Omental fat pad (tissue), 4 donors: ENCODE data around the gene ING3. TPM values are rescaled to one million over a fixed set of nuclear protein-coding genes. Genes with fewer than 3 reads are reported as not detected.

Experiments used
- ATAC-seq: fragments of 150-250 bp; one replicate; pipeline ENCODE4 v1.9.1; 2016; ENCODE audit warnings: mild to moderate bottlenecking, moderate library complexity; ENCODE audit not compliant: low FRiP score
- DNase-seq: peaks from one replicate; pipeline ENCODE4 v3.0.0-alpha.2; 2019; ENCODE audit warnings: low spot score
- CTCF ChIP-seq, 3 donors: fragments of 450-650 bp; IDR thresholded peaks; one replicate each; pipeline ENCODE4 v1.5.1; 2016 to 2017; ENCODE audit warnings: antibody characterized with exemption in 3 of 3, mild to moderate bottlenecking in 3 of 3, moderate library complexity in 2 of 3
- total RNA-seq, 4 donors: library from RNA; depleted of rRNA; stranded (reverse); fragments of >200 nt; gene quantifications; one replicate each; pipeline ENCODE4 v1.1.0, GENCODE V29; 2016

ING3 gene
- total RNA-seq, 4 donors from 2014 or later, result 15.5 to 25.1 (median 17.1) TPM

- no peak for TF ChIP-seq CTCF (IDR thresholded peaks at IDR 0.05)
- ATAC-seq (no peak), DNase-seq (no peak)
Measured at GRCh38 chr7:120920591-120921274, 29.8 kb upstream of the ING3 start.

DNA sequence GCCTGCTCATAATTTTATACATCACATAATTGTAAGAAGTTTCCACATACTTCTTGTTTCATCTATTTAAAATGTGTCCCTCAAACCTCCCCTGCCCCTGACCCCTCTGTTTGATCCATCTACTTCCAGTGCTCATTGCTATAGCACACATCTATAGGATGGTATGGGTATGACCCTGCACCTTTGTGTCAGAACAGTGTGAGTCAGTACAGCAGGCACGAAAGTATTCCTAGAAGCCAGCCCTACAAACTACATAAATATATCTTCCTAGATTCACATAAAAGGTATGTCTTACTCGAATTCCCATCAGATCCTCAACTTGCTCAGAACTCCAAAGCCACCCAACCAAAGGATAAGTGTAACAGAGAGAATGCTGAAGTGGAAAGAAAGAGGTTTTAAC lies 25.7 kb upstream of the ING3 start:
- ATAC-seq (no peak), DNase-seq (no peak)
- TF ChIP-seq CTCF (IDR thresholded peaks at IDR 0.05), result no peak

DNA sequence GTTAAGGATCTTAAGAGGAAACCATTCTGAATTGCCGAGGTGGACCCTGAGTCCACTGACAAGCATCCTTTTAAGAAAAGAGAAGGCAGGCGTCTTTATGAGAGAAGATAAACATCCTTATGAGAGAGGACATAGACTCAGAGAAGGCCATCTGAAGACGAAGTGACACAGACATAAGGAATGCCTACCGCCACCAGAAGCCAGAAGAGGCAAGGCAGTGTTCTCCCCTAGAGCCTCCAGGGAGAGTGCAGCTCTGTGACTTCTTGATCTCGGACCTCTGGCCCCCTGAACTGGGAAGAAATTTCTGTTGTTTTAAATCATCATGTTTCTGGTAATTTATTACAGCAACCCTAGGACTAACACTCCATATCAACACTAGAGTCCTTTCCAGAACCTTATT lies 25.2 kb upstream of the ING3 start:
- DNase-seq (no peak), ATAC-seq (no peak)
- TF ChIP-seq CTCF (IDR thresholded peaks at IDR 0.05), result no peak

DNA sequence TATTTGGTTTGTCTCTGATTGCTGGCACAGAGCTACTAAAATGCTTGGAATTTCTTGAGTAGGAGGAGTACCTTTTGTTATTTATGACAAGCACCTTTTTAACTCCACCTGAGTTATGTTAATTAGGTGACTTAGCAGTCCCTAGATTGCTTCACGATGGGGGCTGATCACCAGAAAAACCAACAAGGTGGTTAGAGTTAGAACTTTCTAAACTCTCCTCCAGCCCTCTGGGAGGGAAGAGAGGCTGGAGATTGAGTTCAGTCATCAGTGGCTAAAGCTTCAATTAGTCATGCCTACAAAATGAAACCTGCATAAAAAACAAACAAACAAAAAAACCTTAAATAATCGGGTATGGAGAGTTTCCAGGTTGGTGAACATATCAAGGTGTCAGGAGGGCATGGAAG lies 23.6 kb upstream of the ING3 start:
- no peak for ATAC-seq
- TF ChIP-seq CTCF (IDR thresholded peaks at IDR 0.05), result no peak
- DNase-seq, result no peak

GRCh38 chr7:120927454-120928103 lies 23.0 kb upstream of the ING3 start:
- TF ChIP-seq CTCF (IDR thresholded peaks at IDR 0.05), result no peak
- DNase-seq, result no peak
- ATAC-seq, result no peak

DNA sequence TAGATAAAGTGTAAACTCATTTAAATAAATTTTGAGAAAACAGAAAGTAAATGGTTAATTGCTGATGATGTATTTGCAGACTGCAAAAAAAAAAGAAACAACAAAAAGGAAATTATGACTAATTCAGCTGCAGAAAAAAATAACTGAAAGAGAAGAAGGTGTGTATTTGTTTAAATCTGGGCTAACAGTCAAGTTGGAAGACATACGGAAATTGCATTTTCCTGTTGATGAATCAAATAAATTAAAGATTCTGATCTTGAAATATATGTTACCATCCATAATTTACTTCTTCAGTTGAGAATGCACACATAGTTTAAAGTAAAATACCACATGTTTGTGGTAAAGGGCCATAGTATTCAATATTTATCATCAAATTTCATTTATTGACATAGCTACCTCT lies 19.3 kb upstream of the ING3 start:
- TF ChIP-seq CTCF (IDR thresholded peaks at IDR 0.05), result no peak
- ATAC-seq (no peak), DNase-seq (no peak)

GRCh38 chr7:120933475-120933874 lies 17.1 kb upstream of the ING3 start:
- DNase-seq (no peak), ATAC-seq (no peak)
- TF ChIP-seq CTCF (IDR thresholded peaks at IDR 0.05), result no peak
